K562 (cell line): ENCODE results near the gene KCNK16. TPM values are rescaled to one million over a fixed set of nuclear protein-coding genes. Genes with fewer than 3 reads are reported as not detected.
A peak's percentile ranks its signal among the peaks of the same experiment; 100 is the strongest.

ENCODE experiments used
- ATAC-seq: fragments of 200-7000 bp; cut with Tn5 transposase; 3 replicates; pipeline ENCODE4 v1.9.1; 2020; ENCODE audit warnings: moderate library complexity
- BruUV-seq: library from RNA; stranded (reverse); fragments of 400-500 nt; replicated peaks from 2 replicates; lab custom pipeline; 2021; lab: Mats Ljungman, UMichigan
- CTCF ChIA-PET: fragments of 300-600 bp; formaldehyde crosslinking; extraction: SDS; loops from one replicate; lab custom pipeline; 2021; ENCODE audit warnings: low intra/inter-chr PET ratio; lab: Yijun Ruan, JAX
- POLR2A ChIA-PET: fragments of 300-600, 350-650 bp; sonication (Branson Sonifier 250); formaldehyde crosslinking; extraction: SDS; loops from one replicate; lab custom pipeline; 2021; ENCODE audit warnings: antibody characterized with exemption, inconsistent platforms; lab: Yijun Ruan, JAX
- DNase-seq, 4 experiments: peaks; one replicate each; pipeline versions ENCODE4 v3.0.0 to v3.0.0-alpha.2; 2011 to 2018; ENCODE audit warnings: low spot score in 3 of 4, mixed read lengths in 3 of 4; ENCODE audit errors: extremely low read depth in 1 of 4
- FAIRE-seq: peaks from 2 replicates; lab custom pipeline; 2011; peaks lifted over from hg19 to GRCh38; lab: Jason Lieb, UNC
- H2AFZ ChIP-seq: 2 replicates; pipeline ENCODE4 v1.6.0; 2011; ENCODE audit warnings: low read depth, low read length, control low read depth, inconsistent platforms
- H3K27ac ChIP-seq: fragments of 200-600 bp; 3 replicates; pipeline ENCODE4 v1.8.0; 2011; ENCODE audit warnings: low read depth, mild to moderate bottlenecking, control low read depth, inconsistent platforms, low read length, moderate library complexity, mixed read lengths; ENCODE audit errors: extremely low read depth
- H3K27me3 ChIP-seq, 2 experiments: fragments of 300-600 bp in 1 of 2; 2 replicates in 1 of 2; 3 replicates in 1 of 2; pipeline versions ENCODE4 v1.6.0 to v1.8.0; 2011; ENCODE audit warnings: inconsistent platforms in 2 of 2, low read length in 2 of 2, mild to moderate bottlenecking in 1 of 2, mixed read lengths in 1 of 2, moderate library complexity in 1 of 2; ENCODE audit not compliant: control insufficient read depth in 2 of 2, insufficient read depth in 2 of 2
- H3K36me3 ChIP-seq: fragments of 300-600 bp; 3 replicates; pipeline ENCODE4 v1.8.0; 2011; ENCODE audit warnings: mild to moderate bottlenecking, low read length, inconsistent platforms; ENCODE audit not compliant: control insufficient read depth, insufficient read depth
- H3K4me1 ChIP-seq, 2 experiments: fragments of 200-600 bp in 1 of 2; replicated peaks in 1 of 2; 2 replicates in 1 of 2; 3 replicates in 1 of 2; pipeline versions ENCODE4 v1.5.1 to v1.8.0; 2011; ENCODE audit warnings: inconsistent platforms in 2 of 2, low read length in 2 of 2, mild to moderate bottlenecking in 1 of 2, mixed read lengths in 1 of 2, moderate library complexity in 1 of 2; ENCODE audit not compliant: control insufficient read depth in 2 of 2, insufficient read depth in 2 of 2
- H3K4me2 ChIP-seq: 2 replicates; pipeline ENCODE4 v1.6.1; 2011; ENCODE audit warnings: low read length, control low read depth, inconsistent platforms, mixed read lengths; ENCODE audit not compliant: insufficient read depth
- H3K4me3 ChIP-seq: fragments of 200-600 bp; sonication (generic), shearing (Covaris generic); 2 replicates; pipeline ENCODE4 v1.5.1; 2016; ENCODE audit warnings: control low read depth, inconsistent platforms
- H3K79me2 ChIP-seq: fragments of 200-600 bp; 3 replicates; pipeline ENCODE4 v1.8.0; 2011; ENCODE audit warnings: low read length, inconsistent platforms; ENCODE audit not compliant: control insufficient read depth, insufficient read depth
- H3K9ac ChIP-seq, 2 experiments: 2 replicates each; pipeline versions ENCODE4 v1.6.0 to v1.6.1; 2011; ENCODE audit warnings: low read depth in 2 of 2, low read length in 2 of 2, control low read depth in 1 of 2, inconsistent platforms in 1 of 2, mild to moderate bottlenecking in 1 of 2, mixed read lengths in 1 of 2; ENCODE audit not compliant: insufficient read depth in 1 of 2
- H3K9me1 ChIP-seq: one replicate; pipeline ENCODE4 v1.6.0; 2011; ENCODE audit warnings: inconsistent platforms, mild to moderate bottlenecking, low read length, moderate library complexity; ENCODE audit not compliant: control insufficient read depth, insufficient read depth
- H3K9me3 ChIP-seq: replicated peaks from 2 replicates; pipeline ENCODE4 v1.5.1; 2011; ENCODE audit warnings: low read depth, low read length, inconsistent platforms; ENCODE audit not compliant: control insufficient read depth, insufficient read depth
- H4K20me1 ChIP-seq: replicated peaks from 2 replicates; pipeline ENCODE4 v1.6.1; 2011; ENCODE audit warnings: low read length, inconsistent platforms, mixed read lengths; ENCODE audit not compliant: control insufficient read depth, insufficient read depth
- HNRNPK ChIP-seq: fragments of 200-400 bp; formaldehyde crosslinking; IDR thresholded peaks from one replicate; pipeline ENCODE4 v1.6.1; 2018; ENCODE audit warnings: mild to moderate bottlenecking, low read depth, low read length; ENCODE audit not compliant: poor library complexity, severe bottlenecking
- PHF21A ChIP-seq: fragments of 450-650 bp; IDR thresholded peaks from 2 replicates; pipeline ENCODE4 v1.6.1; 2017; ENCODE audit warnings: low read depth, borderline replicate concordance
- RCOR1 ChIP-seq, 2 experiments: IDR thresholded peaks; 2 replicates each; pipeline ENCODE4 v1.6.1; 2012; ENCODE audit warnings: low read depth in 2 of 2, low read length in 2 of 2, borderline replicate concordance in 1 of 2, improper control_type of control experiment in 1 of 2
- SPI1 ChIP-seq: IDR thresholded peaks from 2 replicates; pipeline ENCODE4 v1.6.1; 2011; ENCODE audit warnings: low read depth, low read length, control low read depth, borderline replicate concordance
- STAT5B ChIP-seq: fragments of 250-450 bp; sonication (Bioruptor Pico); IDR thresholded peaks from 2 replicates; pipeline ENCODE4 v1.8.0; 2021; ENCODE audit warnings: mild to moderate bottlenecking, inconsistent platforms
- TBP ChIP-seq: optimal IDR thresholded peaks from 2 replicates; pipeline ENCODE3; 2011; ENCODE audit warnings: low read depth, low read length, improper control_type of control experiment
- TEAD2 ChIP-seq: fragments of 450-650 bp; IDR thresholded peaks from 2 replicates; pipeline ENCODE4 v1.6.1; 2016; ENCODE audit warnings: missing genetic modification characterization, control low read depth, missing compliant biosample characterization
- ZNF224 ChIP-seq: sonication (generic); formaldehyde crosslinking; IDR thresholded peaks from 2 replicates; pipeline ENCODE4 v1.8.0; 2022; ENCODE audit warnings: mild to moderate bottlenecking, missing genetic modification reagents
- ZNF239 ChIP-seq: fragments of 250-450 bp; sonication (Bioruptor Pico); IDR thresholded peaks from 2 replicates; pipeline ENCODE4 v1.4.0; 2020; ENCODE audit warnings: mild to moderate bottlenecking
- ZNF830 ChIP-seq: fragments of 250-450 bp; sonication (Bioruptor Pico); IDR thresholded peaks from 2 replicates; pipeline ENCODE4 v1.5.0; 2021; ENCODE audit warnings: mild to moderate bottlenecking
- WGBS: fragments of 100-300 bp; shearing (Covaris generic); methylation state at CpG from one replicate; pipeline ENCODE4 v1.1.6; 2016; ENCODE audit warnings: low coverage, mixed read lengths; ENCODE audit not compliant: insufficient coverage; ENCODE audit errors: missing lambda C conversion rate; 5-methylcytosine and 5-hydroxymethylcytosine counted together
- in situ Hi-C: fragments of 300-500 bp; cut with MboI; formaldehyde crosslinking; loops from 4 replicates; pipeline ENCODE4 v1.15.0; 2018; ENCODE audit warnings: inconsistent platforms, mixed read lengths
- intact Hi-C: fragments of 100-400 bp; cut with micrococcal nuclease; formaldehyde crosslinking; loops from 2 replicates; pipeline ENCODE4 v1.14.2; 2022
- polyA plus RNA-seq, 8 experiments: library from polyadenylated mRNA; depleted of rRNA in 4 of 8; stranded (reverse) in 5 of 8; unstranded in 3 of 8; fragments of >200 nt; fragmentation: Nextera tagmentation in 2 of 8; fragmentation: Illumina TruSeq in 1 of 8; extraction: Ambion mirVana in 2 of 8; extraction: Trizol in 1 of 8; gene quantifications; 2 replicates each; pipeline versions ENCODE4 v1.2.1 to v1.2.3, GENCODE V29; 2011 to 2014; ENCODE audit warnings: inconsistent platforms in 1 of 8, missing spikeins in 1 of 8
- total RNA-seq, 7 experiments: library from RNA; depleted of rRNA in 6 of 7; stranded (reverse); fragments of >200 nt in 6 of 7; fragmentation: Illumina TruSeq in 2 of 7; extraction: Trizol in 2 of 7; gene quantifications; 2 replicates each; pipeline versions ENCODE4 v1.2.1 to v1.2.3, GENCODE V29; 2011 to 2021; ENCODE audit warnings: low replicate concordance in 1 of 7
- TF ChIP-seq, protein P1 (sequence below), 2 experiments: IDR thresholded peaks; 2 replicates each; pipeline ENCODE4 v1.6.1; 2012; ENCODE audit warnings: improper control_type of control experiment in 2 of 2, low read depth in 2 of 2, low read length in 2 of 2, borderline replicate concordance in 1 of 2
- TF ChIP-seq, protein P2 (sequence below): IDR thresholded peaks from 2 replicates; pipeline ENCODE4 v1.6.1; 2011; ENCODE audit not compliant: insufficient read length; ENCODE audit errors: extremely low read depth
- TF ChIP-seq, protein P3 (sequence below): fragments of 450-650 bp; formaldehyde crosslinking; IDR thresholded peaks from 2 replicates; pipeline ENCODE4 v1.4.0; 2020; ENCODE audit warnings: mild to moderate bottlenecking

KCNK16 gene
- total and polyA plus RNA-seq, 9 of the 15 experiments (the other 6 are each of a cell fraction or from before 2014, with no cell fraction given): not detected

GRCh38 chr6:39330476-39330875 is 8.0 kb upstream of the KCNK16 start:
- TF ChIP-seq RCOR1 (IDR thresholded peaks at IDR 0.05; ENCODE audit: borderline replicate concordance in 1 of 2, low read depth in 2 of 2, low read length in 2 of 2) (no peak), ZNF830 (CRISPR knock-in tag) (no peak), ZNF239 (no peak), PHF21A (no peak)
- no peaks in the 10 kb centered on the region for H3K4me1 ChIP-seq
- intact Hi-C loops: no loop called here
- no peaks in the 10 kb centered on the region for H3K9me3 ChIP-seq
- ATAC-seq: no peak
- no peak overlapping the region for H2AFZ ChIP-seq
- H3K27me3 ChIP-seq: peaks cover 23 to 51% of the 10 kb centered on the region in 2 experiments; a peak in 4 of 5 replicates
- no peak overlapping the region for H3K4me3 ChIP-seq
- H3K9ac ChIP-seq: no peak overlapping the region
- in situ Hi-C loops: no loop called here
- H4K20me1 ChIP-seq: no peaks in the 10 kb centered on the region; the same call in 1 of the 2 replicates
- WGBS: 0% methylated on average over 3 of the region's 3 CpGs
- POLR2A ChIA-PET: no interaction called here
- H3K4me2 ChIP-seq: no peak overlapping the region
- no peaks in the 10 kb centered on the region for H3K79me2 ChIP-seq
- CTCF ChIA-PET: no interaction called here
- no peak for FAIRE-seq
- no peaks in the 10 kb centered on the region for H3K9me1 ChIP-seq
- DNase-seq: no peak
- BruUV-seq: no TSS peak
- H3K36me3 ChIP-seq: no peaks in the 10 kb centered on the region
- H3K27ac ChIP-seq: no peak overlapping the region

GRCh38 chr6:39330057-39330456 is 7.6 kb upstream of the KCNK16 start:
- WGBS: 0% methylated on average over 3 of the region's 3 CpGs
- no TSS peak for BruUV-seq
- ATAC-seq (no peak), FAIRE-seq (no peak)
- POLR2A ChIA-PET: no interaction called here
- no peak overlapping the region for H3K4me2 ChIP-seq
- intact Hi-C loops (no loop called here), in situ Hi-C loops (no loop called here)
- no peaks in the 10 kb centered on the region; the same call in 1 of the 2 replicates for H4K20me1 ChIP-seq
- CTCF ChIA-PET: no interaction called here
- H3K4me1 ChIP-seq: no peaks in the 10 kb centered on the region
- no peaks in the 10 kb centered on the region for H3K9me1 ChIP-seq
- H3K79me2 ChIP-seq: no peaks in the 10 kb centered on the region
- TF ChIP-seq STAT5B (CRISPR knock-in tag) (no peak), HNRNPK (no peak), SPI1 (0 out of 2 replicates have a peak, but pooled peaks have one; percentile 35), ZNF224 (CRISPR knock-in tag) (no peak), TEAD2 (tag) (no peak), TBP (peak; percentile 24)
- TF ChIP-seq, protein P1, sequence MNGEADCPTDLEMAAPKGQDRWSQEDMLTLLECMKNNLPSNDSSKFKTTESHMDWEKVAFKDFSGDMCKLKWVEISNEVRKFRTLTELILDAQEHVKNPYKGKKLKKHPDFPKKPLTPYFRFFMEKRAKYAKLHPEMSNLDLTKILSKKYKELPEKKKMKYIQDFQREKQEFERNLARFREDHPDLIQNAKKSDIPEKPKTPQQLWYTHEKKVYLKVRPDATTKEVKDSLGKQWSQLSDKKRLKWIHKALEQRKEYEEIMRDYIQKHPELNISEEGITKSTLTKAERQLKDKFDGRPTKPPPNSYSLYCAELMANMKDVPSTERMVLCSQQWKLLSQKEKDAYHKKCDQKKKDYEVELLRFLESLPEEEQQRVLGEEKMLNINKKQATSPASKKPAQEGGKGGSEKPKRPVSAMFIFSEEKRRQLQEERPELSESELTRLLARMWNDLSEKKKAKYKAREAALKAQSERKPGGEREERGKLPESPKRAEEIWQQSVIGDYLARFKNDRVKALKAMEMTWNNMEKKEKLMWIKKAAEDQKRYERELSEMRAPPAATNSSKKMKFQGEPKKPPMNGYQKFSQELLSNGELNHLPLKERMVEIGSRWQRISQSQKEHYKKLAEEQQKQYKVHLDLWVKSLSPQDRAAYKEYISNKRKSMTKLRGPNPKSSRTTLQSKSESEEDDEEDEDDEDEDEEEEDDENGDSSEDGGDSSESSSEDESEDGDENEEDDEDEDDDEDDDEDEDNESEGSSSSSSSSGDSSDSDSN (IDR thresholded peaks at IDR 0.05; ENCODE audit: borderline replicate concordance in 1 of 2, low read depth in 2 of 2, low read length in 2 of 2): peak; percentile 38 to 89; a peak in 2 of 4 replicates
- TF ChIP-seq, protein P2, sequence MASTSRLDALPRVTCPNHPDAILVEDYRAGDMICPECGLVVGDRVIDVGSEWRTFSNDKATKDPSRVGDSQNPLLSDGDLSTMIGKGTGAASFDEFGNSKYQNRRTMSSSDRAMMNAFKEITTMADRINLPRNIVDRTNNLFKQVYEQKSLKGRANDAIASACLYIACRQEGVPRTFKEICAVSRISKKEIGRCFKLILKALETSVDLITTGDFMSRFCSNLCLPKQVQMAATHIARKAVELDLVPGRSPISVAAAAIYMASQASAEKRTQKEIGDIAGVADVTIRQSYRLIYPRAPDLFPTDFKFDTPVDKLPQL: no peak
- TF ChIP-seq, protein P3, sequence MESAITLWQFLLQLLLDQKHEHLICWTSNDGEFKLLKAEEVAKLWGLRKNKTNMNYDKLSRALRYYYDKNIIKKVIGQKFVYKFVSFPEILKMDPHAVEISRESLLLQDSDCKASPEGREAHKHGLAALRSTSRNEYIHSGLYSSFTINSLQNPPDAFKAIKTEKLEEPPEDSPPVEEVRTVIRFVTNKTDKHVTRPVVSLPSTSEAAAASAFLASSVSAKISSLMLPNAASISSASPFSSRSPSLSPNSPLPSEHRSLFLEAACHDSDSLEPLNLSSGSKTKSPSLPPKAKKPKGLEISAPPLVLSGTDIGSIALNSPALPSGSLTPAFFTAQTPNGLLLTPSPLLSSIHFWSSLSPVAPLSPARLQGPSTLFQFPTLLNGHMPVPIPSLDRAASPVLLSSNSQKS (CRISPR knock-in tag): no peak
- TF ChIP-seq, all 486 proteins: peak for 3
- H3K27ac ChIP-seq: no peak overlapping the region
- peaks cover 23 to 53% of the 10 kb centered on the region in 2 experiments; a peak in 4 of 5 replicates for H3K27me3 ChIP-seq
- H3K4me3 ChIP-seq: no peak overlapping the region
- no peak overlapping the region for H3K9ac ChIP-seq
- H3K36me3 ChIP-seq: no peaks in the 10 kb centered on the region
- no peaks in the 10 kb centered on the region for H3K9me3 ChIP-seq
- DNase-seq: no peak
- H2AFZ ChIP-seq: no peak overlapping the region
